ENCODE measurements around the gene CFAP299.

CFAP299 gene

DNA sequence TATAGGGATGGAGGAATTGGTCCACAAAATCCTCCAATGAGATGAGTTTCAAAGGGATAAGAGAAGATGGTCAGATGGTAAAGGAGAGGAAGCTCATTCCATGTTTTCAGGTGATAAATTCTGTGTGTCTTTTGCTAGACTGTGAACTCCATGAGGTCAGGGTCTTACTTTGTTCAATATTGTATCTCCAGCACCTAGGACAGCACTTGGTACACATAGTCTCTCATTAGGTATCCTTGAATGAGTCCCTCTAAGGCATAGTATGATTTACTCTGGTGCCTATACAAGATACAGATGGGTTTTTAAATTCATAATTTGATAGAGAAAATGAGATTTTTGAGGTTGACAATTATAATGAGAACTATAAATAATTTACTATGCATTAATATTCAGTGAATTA lies 510.7 kb downstream of the CFAP299 start:
- H3K4me3 ChIP-seq (ENCODE audit: low read depth, low read length), result no peak overlapping the region
- TF ChIP-seq, protein P1, sequence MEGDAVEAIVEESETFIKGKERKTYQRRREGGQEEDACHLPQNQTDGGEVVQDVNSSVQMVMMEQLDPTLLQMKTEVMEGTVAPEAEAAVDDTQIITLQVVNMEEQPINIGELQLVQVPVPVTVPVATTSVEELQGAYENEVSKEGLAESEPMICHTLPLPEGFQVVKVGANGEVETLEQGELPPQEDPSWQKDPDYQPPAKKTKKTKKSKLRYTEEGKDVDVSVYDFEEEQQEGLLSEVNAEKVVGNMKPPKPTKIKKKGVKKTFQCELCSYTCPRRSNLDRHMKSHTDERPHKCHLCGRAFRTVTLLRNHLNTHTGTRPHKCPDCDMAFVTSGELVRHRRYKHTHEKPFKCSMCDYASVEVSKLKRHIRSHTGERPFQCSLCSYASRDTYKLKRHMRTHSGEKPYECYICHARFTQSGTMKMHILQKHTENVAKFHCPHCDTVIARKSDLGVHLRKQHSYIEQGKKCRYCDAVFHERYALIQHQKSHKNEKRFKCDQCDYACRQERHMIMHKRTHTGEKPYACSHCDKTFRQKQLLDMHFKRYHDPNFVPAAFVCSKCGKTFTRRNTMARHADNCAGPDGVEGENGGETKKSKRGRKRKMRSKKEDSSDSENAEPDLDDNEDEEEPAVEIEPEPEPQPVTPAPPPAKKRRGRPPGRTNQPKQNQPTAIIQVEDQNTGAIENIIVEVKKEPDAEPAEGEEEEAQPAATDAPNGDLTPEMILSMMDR (IDR thresholded peaks at IDR 0.05; ENCODE audit: low read depth, low read length, missing control alignments), result no peak
- no peak for DNase-seq
- no peaks in the 10 kb centered on the region for H3K27me3 ChIP-seq (replicated peaks)
- H3K27ac ChIP-seq, result no peak overlapping the region
- no peaks in the 10 kb centered on the region for H3K36me3 ChIP-seq (replicated peaks)
- in situ Hi-C loops (cut with HindIII; ENCODE audit: low pct_ligation_motif_present, low sequenced_read_pairs), result no loop called here

DNA sequence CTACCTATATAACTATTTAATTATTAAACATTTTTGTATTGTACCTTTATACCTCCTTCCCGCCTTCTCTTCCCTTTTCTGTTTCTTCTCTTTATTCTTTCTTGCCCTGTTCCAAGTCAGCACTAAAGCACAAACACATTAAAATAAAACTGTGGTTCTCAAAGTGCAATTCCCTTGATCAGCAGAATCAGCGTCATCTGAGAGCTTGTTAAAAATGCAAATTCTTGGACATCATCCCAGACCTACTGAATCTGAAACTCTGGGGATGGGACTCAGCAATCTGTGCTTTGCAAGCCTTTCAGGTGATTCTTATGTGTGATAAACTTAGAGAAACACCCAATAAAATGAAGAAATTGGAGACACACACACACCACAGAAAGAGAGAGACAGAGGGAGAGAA lies 516.5 kb downstream of the CFAP299 start:
- no peaks in the 10 kb centered on the region for H3K27me3 ChIP-seq (replicated peaks)
- H3K4me3 ChIP-seq (ENCODE audit: low read depth, low read length), result no peak overlapping the region
- no peak overlapping the region for H3K27ac ChIP-seq
- no peaks in the 10 kb centered on the region for H3K36me3 ChIP-seq (replicated peaks)
- TF ChIP-seq, protein P1 (IDR thresholded peaks at IDR 0.05; ENCODE audit: low read depth, low read length, missing control alignments), result no peak
- no peak for DNase-seq
- in situ Hi-C loops (cut with HindIII; ENCODE audit: low pct_ligation_motif_present, low sequenced_read_pairs), result no loop called here

DNA sequence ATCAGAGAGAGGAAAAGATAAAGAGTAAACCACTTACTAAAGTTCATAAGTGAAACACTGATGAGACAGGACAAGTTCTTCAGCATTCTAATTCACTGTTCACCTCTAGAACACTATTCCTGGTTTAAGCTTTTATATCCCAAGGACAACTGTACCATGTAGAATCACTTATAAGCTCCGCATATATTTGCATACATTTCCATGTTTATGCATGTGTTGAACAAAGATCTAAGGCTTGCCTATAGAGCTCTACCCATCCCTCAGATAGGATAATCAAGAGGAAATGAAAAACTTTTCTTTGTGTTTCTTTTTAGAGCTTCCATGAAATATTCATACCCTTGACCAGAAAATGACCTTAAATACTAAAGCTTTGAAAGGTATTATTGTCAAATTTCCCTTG lies 538.0 kb downstream of the CFAP299 start:
- Histone ChIP-seq H3K27ac (no peak overlapping the region), H3K4me3 (ENCODE audit: low read depth, low read length) (no peak overlapping the region), H3K36me3 (replicated peaks) (no peaks in the 10 kb centered on the region), H3K27me3 (replicated peaks) (no peaks in the 10 kb centered on the region)
- in situ Hi-C loops (cut with HindIII; ENCODE audit: low pct_ligation_motif_present, low sequenced_read_pairs), result no loop called here
- DNase-seq, result no peak
- TF ChIP-seq, protein P1 (IDR thresholded peaks at IDR 0.05; ENCODE audit: low read depth, low read length, missing control alignments), result no peak

DNA sequence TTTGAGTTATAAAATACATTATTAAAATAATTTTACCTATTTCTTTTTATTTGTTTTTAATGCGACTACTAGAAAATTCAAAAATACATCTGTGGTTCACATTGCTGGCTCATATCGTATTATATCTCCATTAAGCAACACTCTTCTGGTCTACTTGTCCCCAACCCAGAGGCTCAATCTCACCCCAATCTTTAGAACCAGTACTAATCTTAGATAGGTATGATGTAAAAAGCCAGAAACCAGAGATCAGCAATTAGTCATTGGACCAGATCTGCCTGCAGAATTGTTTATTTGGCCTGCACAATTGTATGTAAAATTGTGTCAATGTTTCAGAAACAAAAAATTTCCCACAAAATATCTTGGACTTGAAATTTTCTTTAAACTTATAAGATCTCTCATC lies 539.4 kb downstream of the CFAP299 start:
- TF ChIP-seq, protein P1 (IDR thresholded peaks at IDR 0.05; ENCODE audit: low read depth, low read length, missing control alignments), result no peak
- Histone ChIP-seq H3K27me3 (replicated peaks) (no peaks in the 10 kb centered on the region), H3K4me3 (ENCODE audit: low read depth, low read length) (no peak overlapping the region), H3K36me3 (replicated peaks) (no peaks in the 10 kb centered on the region), H3K27ac (no peak overlapping the region)
- in situ Hi-C loops (cut with HindIII; ENCODE audit: low pct_ligation_motif_present, low sequenced_read_pairs), result no loop called here
- no peak for DNase-seq

DNA sequence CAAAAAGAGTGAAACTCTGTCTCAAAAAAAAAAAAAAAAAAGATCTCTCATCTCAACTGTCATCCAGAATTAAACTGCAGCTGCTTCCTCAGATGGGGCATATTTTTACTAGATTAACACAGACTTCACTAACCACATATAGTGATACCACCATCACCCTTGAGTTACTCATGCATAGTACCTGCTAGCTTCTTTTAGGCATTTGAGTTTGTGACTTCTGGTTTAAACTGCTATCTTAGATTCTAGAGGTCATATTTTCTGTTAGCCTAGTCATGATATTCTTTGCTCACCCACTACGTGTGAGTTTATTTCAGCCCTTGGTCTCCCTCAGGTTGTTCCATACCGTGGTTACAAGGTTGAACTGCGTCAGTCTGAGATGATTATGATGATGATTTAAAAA lies 540.1 kb downstream of the CFAP299 start:
- in situ Hi-C loops (cut with HindIII; ENCODE audit: low pct_ligation_motif_present, low sequenced_read_pairs), result no loop called here
- no peak for DNase-seq
- no peak overlapping the region for H3K27ac ChIP-seq
- no peak overlapping the region for H3K4me3 ChIP-seq (ENCODE audit: low read depth, low read length)
- TF ChIP-seq, protein P1 (IDR thresholded peaks at IDR 0.05; ENCODE audit: low read depth, low read length, missing control alignments), result no peak
- no peaks in the 10 kb centered on the region for H3K27me3 ChIP-seq (replicated peaks)
- H3K36me3 ChIP-seq (replicated peaks), result no peaks in the 10 kb centered on the region

DNA sequence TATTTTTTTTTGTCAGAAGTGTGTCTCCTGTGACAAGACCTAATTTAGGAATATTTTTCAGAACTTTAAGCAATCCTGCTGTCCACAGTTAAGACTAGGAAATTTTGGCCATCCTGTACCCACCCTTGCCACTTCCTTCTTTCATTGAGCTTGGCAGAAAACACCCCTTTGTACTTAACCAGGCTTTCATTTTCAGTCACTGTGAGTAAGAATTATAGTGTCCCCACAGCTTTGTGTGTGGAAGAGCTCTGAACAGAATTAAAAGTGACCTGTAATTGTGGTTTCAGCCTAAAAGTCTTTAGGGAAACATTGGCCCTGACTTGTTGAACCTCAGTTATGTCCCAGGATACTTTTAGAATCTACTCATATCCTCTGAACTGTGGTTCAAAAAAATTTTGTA lies 541.3 kb downstream of the CFAP299 start:
- Histone ChIP-seq H3K4me3 (ENCODE audit: low read depth, low read length) (no peak overlapping the region), H3K36me3 (replicated peaks) (no peaks in the 10 kb centered on the region), H3K27ac (no peak overlapping the region), H3K27me3 (replicated peaks) (no peaks in the 10 kb centered on the region)
- no peak for DNase-seq
- TF ChIP-seq, protein P1 (IDR thresholded peaks at IDR 0.05; ENCODE audit: low read depth, low read length, missing control alignments), result no peak
- in situ Hi-C loops (cut with HindIII; ENCODE audit: low pct_ligation_motif_present, low sequenced_read_pairs), result no loop called here

Measured in brain microvascular endothelial cell (primary cell).